NCI-H345 treated with DMSO at 0.1 percent for 48 hours (cell line): ENCODE measurements around the gene NPR2.
A peak's percentile ranks its signal among the peaks of the same experiment; 100 is the strongest.

ENCODE experiments used
- DNase-seq: peaks from one replicate; lab custom pipeline; 2025; ENCODE audit not compliant: unreplicated experiment; lab: John Stamatoyannopoulos, UW

Gene NPR2

DNA sequence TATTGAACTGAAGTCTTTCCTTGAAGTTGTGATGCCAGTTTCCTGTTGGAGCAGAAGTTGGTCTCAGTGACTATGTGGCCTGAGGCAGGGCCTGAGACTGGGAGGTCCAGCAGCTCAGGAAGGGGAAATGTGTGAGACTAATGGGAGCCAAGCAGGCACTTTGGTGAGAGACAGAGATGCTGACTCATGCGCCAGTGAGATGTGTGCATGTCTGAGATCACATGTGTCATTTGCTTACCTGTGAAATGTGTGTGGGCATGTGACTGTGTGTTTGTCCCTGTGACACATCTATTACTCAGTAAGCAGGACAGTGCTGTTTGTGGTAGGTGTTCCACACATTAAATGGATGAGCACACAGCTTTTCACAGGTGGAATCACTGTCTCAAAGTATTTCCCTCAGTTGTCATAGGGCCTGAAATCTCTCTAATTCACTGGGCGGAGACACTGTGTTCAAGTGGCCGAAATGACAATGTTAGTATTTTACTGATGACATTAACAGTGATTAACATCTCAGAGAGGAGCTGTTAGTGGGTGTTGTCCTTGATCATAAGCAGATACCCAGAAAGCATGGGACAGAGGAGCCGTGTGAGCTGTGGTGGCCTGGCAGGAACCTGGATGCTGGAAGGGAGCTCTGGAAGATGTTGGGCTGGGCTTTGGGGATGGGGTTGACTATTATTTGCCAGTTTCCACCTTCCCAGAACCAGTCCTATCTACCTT is 7.4 kb downstream of the NPR2 start:
- DNase-seq, result no peak

DNA sequence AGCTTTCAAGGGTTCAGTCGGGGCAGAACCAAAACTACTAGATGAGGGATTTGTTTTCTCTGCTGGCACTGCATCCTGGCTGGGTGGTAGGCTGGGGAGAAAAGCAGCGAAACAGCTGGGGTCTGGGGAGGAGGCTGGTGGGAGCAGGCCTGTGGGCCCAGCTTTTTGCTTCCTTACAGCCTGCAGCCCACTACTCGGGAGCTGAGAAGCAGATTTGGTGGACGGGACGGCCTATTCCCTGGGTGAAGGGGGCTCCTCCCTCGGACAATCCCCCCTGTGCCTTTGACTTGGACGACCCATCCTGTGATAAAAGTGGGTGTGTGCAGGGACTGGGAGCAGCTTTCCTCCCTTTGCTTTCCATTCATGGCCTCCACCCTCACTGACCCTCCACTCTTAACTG is 9.1 kb downstream of the NPR2 start:
- DNase-seq, result no peak

DNA sequence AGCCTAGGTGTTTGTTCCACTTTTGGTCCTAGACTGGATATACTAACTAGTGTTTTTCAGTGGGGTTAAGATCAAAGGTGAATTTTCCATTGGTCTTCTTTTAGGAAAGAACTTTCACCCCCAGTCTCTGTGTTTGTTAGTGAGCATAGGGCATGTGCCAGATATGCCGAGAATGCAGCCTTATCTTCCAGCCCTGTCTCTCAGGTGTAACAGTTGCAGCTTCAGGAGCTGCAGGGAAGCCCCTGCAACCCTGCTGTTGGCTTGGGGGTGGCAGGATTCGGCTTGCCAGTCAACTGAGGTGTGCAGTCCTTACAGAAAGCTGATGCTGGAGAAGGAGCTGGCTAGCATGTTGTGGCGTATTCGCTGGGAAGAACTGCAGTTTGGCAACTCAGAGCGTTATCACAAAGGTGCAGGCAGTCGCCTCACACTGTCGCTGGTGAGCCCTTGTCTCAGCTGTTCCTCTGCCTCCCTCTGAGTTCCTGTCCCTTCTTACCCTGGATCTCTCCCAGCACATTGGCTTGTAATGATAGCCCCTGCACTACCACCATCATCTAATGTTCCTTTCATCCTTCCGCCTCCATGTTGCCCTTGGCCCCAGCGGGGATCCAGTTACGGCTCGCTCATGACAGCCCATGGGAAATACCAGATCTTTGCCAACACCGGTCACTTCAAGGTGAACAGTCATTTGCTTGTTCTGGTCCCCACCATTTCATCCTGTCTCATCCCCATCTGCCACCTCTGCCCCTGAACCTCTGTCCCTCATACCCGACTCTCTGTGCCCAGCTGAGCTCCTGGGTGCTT is 10.1 kb downstream of the NPR2 start:
- no peak for DNase-seq

DNA sequence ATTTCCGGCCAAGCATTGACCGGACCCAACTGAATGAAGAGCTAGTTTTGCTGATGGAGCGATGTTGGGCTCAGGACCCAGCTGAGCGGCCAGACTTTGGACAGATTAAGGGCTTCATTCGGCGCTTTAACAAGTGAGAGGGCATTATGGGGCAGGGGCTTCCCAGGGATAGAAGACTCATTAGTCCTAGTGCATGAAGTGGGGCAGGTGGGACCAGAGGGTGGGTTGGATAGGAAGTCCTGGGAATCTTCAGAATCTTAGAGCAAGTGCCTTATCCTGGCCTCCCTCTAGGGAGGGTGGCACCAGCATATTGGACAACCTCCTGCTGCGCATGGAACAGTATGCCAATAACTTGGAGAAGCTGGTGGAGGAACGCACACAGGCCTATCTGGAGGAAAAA is 14.7 kb downstream of the NPR2 start:
- DNase-seq, result no peak

DNA sequence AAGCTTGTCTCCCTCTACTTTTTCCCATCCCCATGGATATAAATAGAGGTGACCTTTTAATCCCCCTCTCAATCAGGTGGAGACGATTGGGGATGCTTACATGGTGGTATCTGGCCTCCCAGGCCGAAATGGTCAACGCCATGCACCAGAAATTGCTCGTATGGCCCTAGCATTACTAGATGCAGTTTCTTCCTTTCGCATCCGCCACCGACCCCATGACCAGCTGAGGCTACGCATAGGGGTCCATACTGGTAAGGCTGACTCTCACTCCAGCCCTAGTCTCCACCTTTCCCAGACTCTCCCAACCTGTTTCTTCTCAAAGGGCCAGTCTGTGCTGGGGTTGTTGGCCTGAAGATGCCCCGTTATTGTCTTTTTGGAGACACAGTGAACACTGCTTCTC is 17.0 kb downstream of the NPR2 start:
- DNase-seq, result no peak

DNA sequence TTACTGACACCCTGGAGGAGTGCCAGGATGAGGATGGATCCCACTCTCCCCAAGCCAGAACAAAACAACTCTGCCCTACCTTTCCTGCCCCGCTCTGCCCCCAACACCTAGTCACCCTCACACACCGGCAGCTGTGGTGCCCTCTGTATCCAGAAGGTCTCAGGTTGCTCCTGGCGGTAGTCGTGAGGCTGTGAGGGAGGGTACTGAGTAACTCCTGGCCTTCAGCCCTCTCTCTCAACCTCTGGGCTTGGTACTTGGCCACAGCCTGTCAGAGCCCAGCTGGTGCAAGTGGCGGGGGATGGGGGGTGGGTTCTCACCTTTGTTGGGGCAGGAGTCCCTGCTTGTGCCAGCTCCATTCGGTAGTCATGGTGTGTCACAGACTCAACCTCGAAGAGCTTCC is 18.7 kb downstream of the NPR2 start:
- DNase-seq, result no peak

DNA sequence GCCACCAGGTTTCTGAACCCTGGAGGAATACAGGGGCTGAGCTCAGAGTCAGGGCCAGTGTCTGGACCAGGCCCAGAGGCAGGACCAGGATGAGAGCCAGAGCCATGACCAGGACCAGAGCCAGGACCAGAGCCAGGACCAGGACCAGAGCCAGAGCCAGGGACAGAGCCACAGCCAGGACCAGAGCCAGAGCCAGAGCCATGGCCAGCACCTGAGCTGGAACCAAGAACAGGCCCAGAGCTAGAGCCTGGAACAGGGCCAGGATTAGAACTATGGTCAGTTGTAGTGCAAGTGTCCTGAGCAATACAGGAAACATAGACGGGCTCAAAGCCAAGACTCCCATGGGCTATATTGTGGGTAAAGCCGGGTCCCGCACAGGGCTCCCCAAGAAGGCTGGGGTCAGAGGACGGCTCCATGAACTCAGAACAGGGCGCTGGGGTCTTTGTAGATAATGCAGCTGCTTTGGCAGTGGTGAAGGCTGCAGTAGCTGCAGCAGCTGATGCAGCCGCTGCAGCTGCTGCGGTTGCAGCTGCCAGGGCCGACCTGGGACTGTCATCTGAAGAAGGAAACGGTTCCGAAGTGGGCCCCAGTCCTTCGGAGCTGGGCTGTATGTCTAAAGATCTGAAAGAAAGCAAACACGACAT is 20.1 kb downstream of the NPR2 start:
- no peak for DNase-seq

DNA sequence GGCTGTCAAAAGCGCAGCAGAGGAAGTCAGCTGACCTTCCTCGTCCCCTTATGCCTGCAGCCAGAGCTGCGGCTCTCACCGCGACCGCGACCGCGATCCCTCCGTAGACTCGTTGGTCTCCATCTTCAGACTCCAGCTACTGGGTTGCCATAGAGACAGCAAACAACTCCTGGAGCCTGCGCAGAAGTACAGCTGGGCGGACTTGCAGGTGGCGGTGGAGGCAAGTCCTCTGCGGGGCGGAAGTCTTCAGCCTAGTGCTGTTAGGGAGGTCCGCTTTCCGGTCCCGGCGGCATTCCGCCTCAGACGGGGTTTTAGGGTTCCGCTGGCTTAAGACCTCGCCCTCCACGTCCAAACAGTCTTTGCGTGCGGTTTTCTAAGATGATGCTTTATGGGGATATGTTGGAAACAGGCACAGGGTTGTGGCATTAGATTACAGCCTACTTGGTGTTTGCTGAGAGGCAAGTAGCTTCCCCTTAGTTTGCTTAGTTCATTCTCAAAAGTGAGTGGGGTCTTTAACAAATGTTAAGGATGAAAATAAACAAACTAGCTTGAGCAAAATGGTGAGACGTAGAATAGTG is 20.7 kb downstream of the NPR2 start, which contains the start of gene SPAG8:
SPAG8 (minus strand) TSS at position 238 of the 578 bp plus-strand sequence; CDS start at position 123, 115 bp downstream.
- peak; percentile 97 for DNase-seq

DNA sequence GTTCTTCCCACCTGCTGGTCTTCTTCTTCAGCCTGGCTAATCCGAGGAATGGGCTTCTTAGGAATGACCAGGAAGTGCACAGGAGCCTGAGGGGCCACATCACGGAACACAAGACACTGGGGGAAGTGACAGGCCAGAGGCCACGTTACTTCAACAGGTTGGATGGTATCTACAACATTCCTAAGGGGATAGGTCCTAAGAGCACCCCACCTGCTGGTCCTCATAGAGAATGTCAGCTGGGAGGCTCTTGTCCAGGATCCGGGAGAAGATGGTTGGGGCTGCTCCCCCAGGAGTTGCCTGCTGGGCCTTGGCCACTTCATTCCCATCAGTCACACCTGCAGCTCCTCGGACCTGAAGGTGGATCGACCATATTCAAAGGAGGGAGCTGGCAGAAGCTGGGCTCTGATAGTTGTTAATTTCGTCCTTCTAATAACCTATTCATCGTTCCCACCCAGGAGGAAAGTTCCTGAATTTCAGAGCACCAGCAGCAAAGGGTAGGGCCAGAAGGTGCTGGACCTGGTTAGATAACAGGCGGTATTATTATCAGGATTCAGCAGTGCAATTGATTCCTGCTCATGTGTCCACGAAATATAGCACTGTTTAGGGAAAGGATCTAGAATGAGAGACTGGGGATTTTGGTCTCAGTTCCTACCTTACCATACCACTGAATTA is 22.2 kb downstream of the NPR2 start:
- DNase-seq, result no peak

DNA sequence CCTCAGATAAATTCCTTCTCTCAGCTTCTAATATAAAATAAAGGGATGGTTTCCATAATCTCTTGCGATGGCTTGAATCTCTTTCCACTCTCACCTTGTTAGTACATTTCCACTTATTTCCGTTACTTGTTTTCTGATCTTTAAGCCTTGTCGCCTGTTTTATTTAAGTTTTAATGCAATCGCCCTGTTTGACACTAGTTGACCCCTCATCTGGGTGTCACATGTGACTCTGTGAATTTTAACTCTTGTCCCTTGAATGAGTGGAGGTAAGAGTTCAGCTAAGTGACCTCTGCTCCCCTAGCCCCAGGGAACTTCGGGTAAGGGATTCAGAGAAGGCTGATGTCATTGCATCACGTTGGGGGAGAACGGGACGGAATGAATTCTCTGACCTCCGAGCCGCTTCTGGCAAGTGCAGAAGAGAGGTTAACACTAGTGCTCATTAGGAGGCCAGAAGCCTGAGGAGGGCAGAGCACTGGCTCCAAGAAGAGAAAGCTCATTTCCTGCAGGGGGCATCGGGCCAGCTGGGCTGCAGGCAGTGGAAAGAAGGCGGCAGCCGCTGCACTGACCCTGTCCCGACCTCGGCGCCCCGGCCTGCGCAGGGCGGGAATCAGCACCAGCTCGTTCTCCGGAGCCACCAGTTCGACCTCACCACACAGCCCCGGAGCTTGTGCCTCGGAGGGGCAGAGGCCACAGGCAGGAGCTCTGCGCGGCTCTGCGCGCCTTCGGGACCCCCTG is 22.9 kb downstream of the NPR2 start:
- no peak for DNase-seq

DNA sequence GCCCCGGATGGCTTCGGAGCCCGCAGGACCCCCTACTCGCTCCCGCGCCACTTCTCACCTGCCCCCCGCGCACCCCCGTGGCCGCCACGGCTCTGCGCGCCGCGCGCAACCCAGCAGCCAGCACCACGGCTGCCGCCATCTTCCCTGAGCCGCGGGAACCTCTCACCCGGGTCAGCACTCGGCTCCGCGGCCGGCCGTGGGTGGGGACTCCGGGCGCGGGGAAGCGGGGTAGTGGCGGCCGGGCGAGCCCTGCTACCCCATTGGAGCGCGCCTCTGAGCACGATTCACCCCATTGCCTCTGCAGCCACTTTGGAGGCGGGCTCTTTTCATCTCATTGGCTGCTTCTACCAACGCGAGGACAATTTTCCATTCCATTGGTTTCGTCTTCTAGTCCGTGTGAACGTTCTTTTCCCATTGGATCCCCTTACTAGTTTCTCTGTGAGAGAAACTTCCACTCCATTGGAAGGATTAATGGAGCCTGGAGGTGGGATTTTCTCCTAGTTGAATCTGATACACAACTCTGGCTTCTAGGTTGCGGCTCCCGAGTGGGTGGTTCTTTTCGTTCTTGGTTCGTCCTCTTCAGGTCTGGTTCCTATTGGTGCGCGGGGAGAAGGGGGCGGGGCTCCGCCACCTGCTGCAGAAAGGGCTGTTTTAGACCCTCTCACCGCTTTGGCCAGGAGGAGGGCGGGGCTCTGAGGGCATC is 23.6 kb downstream of the NPR2 start, which contains the start of gene HINT2:
HINT2 (minus strand) TSS at position 202 of the 703 bp plus-strand sequence; CDS start at position 139, 63 bp downstream.
- peak; percentile 100 for DNase-seq

DNA sequence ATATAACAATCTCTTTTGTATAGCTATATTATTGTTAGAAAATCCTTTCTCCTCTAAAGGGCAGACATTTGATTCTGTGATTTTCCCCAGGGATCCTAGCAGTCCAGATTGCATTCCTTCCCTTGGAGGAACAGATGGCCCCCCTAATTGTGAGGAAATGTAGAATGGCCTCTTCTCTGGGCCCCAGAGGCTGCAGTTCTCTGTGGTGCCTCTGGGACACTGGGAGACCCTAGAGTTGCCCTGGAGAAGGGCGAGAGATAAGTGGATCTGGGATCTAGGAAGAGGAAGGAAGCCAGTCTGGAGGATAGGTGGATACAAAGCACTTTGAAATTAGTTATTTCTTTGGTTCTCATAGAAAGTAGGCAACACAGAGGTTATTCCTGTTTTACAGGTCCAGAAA is 25.3 kb downstream of the NPR2 start:
- DNase-seq, result no peak

DNA sequence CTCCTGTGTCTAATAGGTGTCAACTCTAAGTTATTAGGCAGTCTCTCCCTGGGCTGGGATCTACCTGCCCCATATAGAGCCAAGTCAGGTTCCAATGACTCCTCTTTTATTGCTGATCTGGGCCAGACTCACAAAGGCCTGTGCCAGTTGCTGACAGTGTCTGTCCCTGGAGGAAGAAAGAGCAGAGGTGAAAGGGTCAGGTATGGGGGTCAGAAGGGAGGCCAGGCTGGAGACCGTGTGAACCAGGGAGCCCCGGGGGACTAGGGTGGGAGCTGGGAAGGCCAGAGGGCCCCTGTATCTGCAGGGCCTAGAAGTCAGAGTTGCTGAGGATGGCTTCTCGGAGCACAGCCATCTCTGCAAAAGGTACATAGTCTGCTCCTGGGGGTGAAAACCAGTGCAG is 26.9 kb downstream of the NPR2 start:
- DNase-seq, result no peak

DNA sequence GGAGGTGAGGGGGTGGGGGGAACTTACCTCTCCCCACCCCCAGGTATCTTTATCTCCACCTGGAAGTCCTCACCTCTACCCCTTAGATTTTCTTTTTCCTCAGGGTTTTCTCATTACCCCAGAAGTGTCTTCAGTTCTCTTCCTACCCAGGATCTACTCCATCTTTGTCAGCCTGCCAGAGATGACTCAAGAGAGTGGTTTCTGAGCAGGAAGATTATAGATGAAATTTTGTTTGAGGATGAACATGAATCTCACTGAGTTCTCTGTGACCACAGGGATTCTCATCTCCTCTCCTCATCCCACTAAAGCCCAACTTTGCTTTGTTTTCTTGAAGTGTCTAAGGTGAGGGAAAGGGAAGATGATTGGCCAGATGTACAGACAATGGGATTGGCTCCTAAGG is 28.7 kb downstream of the NPR2 start:
- no peak for DNase-seq

DNA sequence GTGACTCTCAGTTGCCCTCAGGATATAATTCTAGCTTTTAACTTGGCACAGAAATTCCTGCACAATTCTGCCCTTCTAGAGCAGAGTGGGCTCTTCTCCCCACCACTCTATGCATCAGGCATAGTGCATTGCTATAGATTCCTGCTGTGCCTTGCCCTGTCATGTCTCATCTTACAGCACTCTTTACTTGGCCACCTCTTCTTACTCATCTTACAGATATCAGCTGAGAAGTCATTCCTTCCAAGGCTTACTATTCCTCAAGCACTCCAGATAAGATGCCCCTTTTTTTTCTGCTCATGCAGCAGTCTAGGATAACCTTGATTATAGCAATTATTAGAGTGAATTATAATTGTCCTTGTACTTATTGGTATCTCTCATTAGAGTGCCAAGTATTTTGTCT is 31.5 kb downstream of the NPR2 start:
- DNase-seq, result no peak

DNA sequence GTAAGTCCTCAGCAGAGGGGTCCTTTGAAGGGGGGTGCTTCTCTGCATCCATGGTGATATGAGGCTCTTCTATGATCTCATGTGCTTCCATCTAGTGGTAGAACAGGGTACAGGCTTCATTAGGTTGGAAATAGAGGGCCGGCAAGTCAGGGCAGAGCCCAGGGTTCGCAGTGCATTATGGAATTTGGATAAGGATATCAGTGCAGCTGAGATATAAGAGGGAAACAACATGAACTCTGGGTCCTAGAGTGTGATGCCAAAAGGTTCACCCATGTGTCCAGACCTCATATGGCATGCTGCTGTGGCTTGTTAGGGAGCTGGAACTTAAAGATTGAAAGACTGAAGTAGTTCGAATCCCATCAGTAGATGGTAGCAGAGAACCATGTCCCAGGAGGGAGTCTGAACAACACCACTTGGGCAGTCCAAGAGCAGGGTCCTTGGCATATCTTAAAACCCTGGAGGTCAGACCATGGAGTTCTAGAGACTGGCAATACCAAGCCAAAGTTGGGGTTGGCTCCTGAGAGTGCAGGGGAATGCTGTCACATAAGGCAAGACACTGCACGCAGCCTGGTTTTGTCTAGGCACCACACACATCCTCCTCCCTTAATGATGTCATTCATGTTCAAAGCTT is 34.8 kb downstream of the NPR2 start:
- peak; percentile 17 for DNase-seq

DNA sequence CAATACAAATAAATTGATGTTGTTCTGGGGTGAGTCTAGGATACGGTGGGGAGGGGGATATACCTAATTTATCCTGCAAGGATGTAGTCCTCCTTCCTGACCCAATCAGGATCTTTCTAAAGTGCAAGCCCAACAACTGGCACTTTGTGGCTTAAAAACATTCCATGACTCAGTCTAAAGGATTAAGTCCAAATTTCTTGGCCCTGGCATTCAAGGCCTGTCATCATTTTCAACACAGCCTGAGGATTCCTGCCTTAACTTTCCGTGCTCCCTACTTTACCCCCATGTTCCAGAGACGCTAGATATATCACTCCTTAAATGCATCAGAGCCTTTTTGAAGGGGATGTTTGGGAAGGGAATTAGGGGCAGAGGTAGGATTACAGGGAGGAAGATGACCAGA is 36.1 kb downstream of the NPR2 start:
- no peak for DNase-seq

DNA sequence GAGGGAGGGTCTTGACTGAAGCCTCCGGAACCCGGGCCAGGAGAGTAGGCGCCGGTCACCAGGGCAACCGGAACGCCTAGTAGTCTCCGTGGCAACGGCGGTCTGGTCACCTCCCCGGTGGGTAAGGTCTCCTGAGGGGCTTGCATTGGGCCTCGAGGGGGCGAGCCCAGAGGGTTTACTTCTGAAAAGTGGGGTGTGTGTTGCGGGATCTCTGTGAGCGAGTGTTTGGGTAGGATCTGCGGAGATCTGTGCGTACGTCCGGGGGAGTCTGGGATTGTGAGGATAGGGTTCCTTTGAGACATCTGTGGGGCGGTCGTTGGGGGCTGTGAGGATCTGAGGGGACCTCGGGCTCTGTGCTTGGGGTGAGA is 37.3 kb downstream of the NPR2 start, which contains the start of gene FAM221B:
FAM221B (minus strand) TSS at position 17 of the 368 bp plus-strand sequence. CDS start 2,571 bp downstream, outside the sequence.
- no peak for DNase-seq
